OCI-LY3 (cell line): ENCODE data around the gene ZNF22.

Experiments
- EZH2phosphoT487 ChIP-seq: fragments of 200-600 bp; shearing (Covaris generic); IDR thresholded peaks from 2 replicates; pipeline ENCODE4 v1.6.1; 2018; ENCODE audit warnings: antibody characterized with exemption, mixed run types, low read depth
- TF ChIP-seq, protein P1 (sequence below): fragments of 200-600, 300-600 bp; sonication (generic); IDR thresholded peaks from 2 replicates; pipeline ENCODE4 v1.5.1; 2014; ENCODE audit warnings: antibody characterized with exemption, low read length, low read depth

DNA sequence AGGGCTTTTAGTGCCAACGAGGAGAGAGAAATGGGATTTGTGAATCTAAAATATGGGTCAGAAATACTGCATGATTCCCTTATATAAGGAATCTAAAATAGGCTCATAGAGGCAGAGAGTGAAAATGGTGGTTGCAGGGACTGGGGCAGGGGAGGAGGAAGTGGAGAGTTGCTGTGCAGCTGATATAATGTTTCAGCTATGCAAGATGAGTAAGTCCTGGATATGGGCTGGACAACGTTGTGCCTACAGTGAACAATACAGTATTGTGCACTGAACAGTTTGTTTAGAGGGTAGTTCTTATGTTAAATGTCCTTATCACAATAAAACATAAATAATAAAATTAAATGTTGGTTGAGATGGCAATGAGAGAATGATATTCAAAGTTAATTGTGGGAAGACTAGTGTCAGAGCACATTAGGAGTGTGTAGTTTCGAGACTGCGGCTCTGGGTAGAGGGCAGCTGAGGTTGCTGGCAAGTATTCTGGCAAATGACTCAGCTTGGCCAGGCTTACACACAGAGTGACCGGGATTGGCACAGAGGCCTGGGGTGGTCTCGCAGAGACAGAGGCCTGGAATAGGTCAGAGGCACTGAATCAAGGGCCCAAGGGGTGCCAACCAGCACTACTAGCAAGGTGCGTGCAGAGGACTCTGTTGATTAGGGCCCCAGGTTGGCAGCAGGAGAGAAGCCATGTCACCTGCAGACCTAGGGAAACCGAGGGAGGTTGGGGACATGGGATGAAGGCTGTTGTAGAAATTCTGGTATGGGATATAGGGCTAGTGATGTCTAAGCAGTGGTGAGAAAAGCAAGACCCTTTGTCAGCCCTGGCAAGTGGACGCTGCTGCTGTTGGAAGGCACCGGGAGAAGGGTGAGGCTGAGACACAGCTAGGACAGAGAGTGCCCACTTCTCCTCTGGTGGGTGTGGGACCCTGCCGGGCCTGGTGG is 19.3 kb upstream of the ZNF22 start:
- TF ChIP-seq, protein P1, sequence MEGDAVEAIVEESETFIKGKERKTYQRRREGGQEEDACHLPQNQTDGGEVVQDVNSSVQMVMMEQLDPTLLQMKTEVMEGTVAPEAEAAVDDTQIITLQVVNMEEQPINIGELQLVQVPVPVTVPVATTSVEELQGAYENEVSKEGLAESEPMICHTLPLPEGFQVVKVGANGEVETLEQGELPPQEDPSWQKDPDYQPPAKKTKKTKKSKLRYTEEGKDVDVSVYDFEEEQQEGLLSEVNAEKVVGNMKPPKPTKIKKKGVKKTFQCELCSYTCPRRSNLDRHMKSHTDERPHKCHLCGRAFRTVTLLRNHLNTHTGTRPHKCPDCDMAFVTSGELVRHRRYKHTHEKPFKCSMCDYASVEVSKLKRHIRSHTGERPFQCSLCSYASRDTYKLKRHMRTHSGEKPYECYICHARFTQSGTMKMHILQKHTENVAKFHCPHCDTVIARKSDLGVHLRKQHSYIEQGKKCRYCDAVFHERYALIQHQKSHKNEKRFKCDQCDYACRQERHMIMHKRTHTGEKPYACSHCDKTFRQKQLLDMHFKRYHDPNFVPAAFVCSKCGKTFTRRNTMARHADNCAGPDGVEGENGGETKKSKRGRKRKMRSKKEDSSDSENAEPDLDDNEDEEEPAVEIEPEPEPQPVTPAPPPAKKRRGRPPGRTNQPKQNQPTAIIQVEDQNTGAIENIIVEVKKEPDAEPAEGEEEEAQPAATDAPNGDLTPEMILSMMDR: no peak
- TF ChIP-seq EZH2phosphoT487: no peak
